OCI-LY1 (cell line): ENCODE measurements around the gene PRR33.

Experiments
- H2AFZ ChIP-seq: fragments of 200-600 bp; sonication (generic), shearing (Covaris generic); 2 replicates; pipeline ENCODE4 v1.6.0; 2014; ENCODE audit warnings: antibody characterized with exemption, mild to moderate bottlenecking, low read length
- H3F3A ChIP-seq: fragments of 200-600 bp; sonication (generic), shearing (Covaris generic); 2 replicates; pipeline ENCODE4 v1.6.0; 2014; ENCODE audit warnings: mild to moderate bottlenecking, antibody characterized with exemption, low read length, moderate library complexity; ENCODE audit not compliant: insufficient read depth
- H3K27ac ChIP-seq: fragments of 200-600 bp; sonication (generic); 2 replicates; pipeline ENCODE4 v1.5.1; 2014; ENCODE audit warnings: low read length, mixed run types, mild to moderate bottlenecking, low read depth; ENCODE audit not compliant: poor library complexity, severe bottlenecking
- H3K27me3 ChIP-seq: fragments of 200-600 bp; sonication (generic); 2 replicates; pipeline ENCODE4 v1.6.0; 2014; ENCODE audit warnings: antibody characterized with exemption, mild to moderate bottlenecking, low read length, moderate library complexity; ENCODE audit not compliant: insufficient read depth
- H3K36me3 ChIP-seq: fragments of 200-600 bp; sonication (generic); 2 replicates; pipeline ENCODE4 v1.6.1; 2014; ENCODE audit warnings: mild to moderate bottlenecking, antibody characterized with exemption, low read length, moderate library complexity, mixed read lengths; ENCODE audit not compliant: insufficient read depth
- H3K4me1 ChIP-seq: fragments of 200-600 bp; sonication (generic); 2 replicates; pipeline ENCODE4 v1.5.1; 2014; ENCODE audit warnings: mild to moderate bottlenecking, low read length, moderate library complexity; ENCODE audit not compliant: insufficient read depth, severe bottlenecking
- H3K4me2 ChIP-seq: fragments of 200-600 bp; sonication (generic), shearing (Covaris generic); 2 replicates; pipeline ENCODE4 v1.6.1; 2014; ENCODE audit warnings: low read length
- H3K4me3 ChIP-seq: fragments of 200-600 bp; sonication (generic); 2 replicates; pipeline ENCODE4 v1.5.1; 2014; ENCODE audit warnings: low read length, low read depth, mild to moderate bottlenecking, mixed read lengths; ENCODE audit not compliant: poor library complexity, severe bottlenecking
- H3K79me2 ChIP-seq: fragments of 200-600 bp; shearing (Covaris generic); 2 replicates; pipeline ENCODE4 v1.6.1; 2016; ENCODE audit warnings: mixed run types, low read length, mixed read lengths; ENCODE audit not compliant: insufficient read depth
- H3K9ac ChIP-seq: fragments of 200-600 bp; sonication (generic), shearing (Covaris generic); 2 replicates; pipeline ENCODE4 v1.6.1; 2014; ENCODE audit warnings: mild to moderate bottlenecking, low read length, mixed read lengths
- H3K9me2 ChIP-seq: fragments of 200-600 bp; sonication (generic), shearing (Covaris generic); 2 replicates; pipeline ENCODE4 v1.6.1; 2014; ENCODE audit warnings: low read depth, mild to moderate bottlenecking, low read length, mixed read lengths
- H3K9me3 ChIP-seq: fragments of 200-600 bp; shearing (Covaris generic); 2 replicates; pipeline ENCODE4 v1.6.1; 2014; ENCODE audit warnings: low read length, mixed read lengths
- H4K20me1 ChIP-seq: fragments of 200-600 bp; sonication (generic), shearing (Covaris generic); 2 replicates; pipeline ENCODE4 v1.6.0; 2016; ENCODE audit warnings: mild to moderate bottlenecking, low read length; ENCODE audit not compliant: insufficient read depth
- EZH2 ChIP-seq: fragments of 200-600 bp; sonication (generic), shearing (Covaris generic); IDR thresholded peaks from 2 replicates; pipeline ENCODE4 v1.8.0; 2017; ENCODE audit warnings: borderline replicate concordance, mixed run types, mild to moderate bottlenecking, antibody characterized with exemption, low read length, moderate library complexity, mixed read lengths
- TF ChIP-seq, protein P1 (sequence below): fragments of 200-600 bp; sonication (generic), shearing (Covaris generic); IDR thresholded peaks from 2 replicates; pipeline ENCODE4 v1.5.1; 2017; ENCODE audit warnings: mild to moderate bottlenecking, antibody characterized with exemption, low read length, moderate library complexity, mixed read lengths

Gene PRR33

DNA sequence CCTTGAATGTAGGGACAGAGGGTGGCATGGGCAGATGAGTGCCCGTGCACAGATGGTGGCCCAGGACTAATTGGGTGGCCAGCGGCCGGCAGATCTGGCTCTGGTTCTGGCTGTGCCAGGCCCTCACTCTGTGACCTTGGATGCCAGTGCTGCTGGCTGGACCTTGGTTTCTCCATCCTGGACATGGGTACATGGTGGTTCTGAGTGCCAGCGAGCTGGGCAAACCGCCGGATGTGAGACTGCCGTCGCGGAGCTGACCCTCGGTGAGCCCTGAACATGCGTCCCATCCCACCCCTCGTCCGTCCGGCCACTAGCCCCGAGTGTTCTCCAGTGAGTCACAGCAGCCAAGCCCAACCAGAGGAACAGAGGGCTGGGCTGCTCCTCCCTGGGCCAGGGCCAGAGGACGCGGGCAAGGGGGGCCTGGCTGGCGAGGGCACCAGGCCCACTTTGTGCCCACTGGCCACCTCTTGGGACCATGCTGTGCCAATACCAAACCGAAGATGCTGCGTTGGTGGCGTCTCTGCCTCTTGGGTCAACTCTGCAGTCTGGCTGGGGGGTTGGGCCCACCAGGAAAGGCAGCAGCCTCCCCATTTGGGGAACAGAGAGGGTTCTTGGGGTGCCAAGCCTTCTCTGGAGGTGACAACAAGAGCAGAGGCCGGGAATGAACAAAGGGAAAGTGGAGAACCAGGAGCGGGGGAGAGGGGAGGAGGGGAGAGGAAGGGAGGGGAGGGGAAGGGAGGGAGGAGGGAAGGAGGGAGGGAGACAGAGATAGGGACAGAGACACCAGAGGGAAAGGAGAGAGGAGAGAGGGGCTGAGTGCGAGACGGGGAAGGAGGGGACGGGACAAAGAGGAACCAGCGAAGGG is 28.1 kb downstream of the PRR33 start:
- Histone ChIP-seq H4K20me1 (no peaks in the 10 kb centered on the region; the same call in 1 of the 2 replicates), H3K79me2 (no peaks in the 10 kb centered on the region; the same call in 1 of the 2 replicates), H3K27me3 (no peaks in the 10 kb centered on the region), H3K4me3 (no peak overlapping the region), H3K36me3 (peaks cover 67% of the 10 kb centered on the region), H3F3A (no peaks in the 10 kb centered on the region), H3K9me3 (no peaks in the 10 kb centered on the region), H3K4me1 (peaks cover 13% of the 10 kb centered on the region), H3K9me2 (no peaks in the 10 kb centered on the region), H3K4me2 (no peak overlapping the region), H3K9ac (no peak overlapping the region), H2AFZ (no peak overlapping the region), H3K27ac (no peak overlapping the region)
- no peak for TF ChIP-seq EZH2
- TF ChIP-seq, protein P1, sequence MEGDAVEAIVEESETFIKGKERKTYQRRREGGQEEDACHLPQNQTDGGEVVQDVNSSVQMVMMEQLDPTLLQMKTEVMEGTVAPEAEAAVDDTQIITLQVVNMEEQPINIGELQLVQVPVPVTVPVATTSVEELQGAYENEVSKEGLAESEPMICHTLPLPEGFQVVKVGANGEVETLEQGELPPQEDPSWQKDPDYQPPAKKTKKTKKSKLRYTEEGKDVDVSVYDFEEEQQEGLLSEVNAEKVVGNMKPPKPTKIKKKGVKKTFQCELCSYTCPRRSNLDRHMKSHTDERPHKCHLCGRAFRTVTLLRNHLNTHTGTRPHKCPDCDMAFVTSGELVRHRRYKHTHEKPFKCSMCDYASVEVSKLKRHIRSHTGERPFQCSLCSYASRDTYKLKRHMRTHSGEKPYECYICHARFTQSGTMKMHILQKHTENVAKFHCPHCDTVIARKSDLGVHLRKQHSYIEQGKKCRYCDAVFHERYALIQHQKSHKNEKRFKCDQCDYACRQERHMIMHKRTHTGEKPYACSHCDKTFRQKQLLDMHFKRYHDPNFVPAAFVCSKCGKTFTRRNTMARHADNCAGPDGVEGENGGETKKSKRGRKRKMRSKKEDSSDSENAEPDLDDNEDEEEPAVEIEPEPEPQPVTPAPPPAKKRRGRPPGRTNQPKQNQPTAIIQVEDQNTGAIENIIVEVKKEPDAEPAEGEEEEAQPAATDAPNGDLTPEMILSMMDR = no peak

DNA sequence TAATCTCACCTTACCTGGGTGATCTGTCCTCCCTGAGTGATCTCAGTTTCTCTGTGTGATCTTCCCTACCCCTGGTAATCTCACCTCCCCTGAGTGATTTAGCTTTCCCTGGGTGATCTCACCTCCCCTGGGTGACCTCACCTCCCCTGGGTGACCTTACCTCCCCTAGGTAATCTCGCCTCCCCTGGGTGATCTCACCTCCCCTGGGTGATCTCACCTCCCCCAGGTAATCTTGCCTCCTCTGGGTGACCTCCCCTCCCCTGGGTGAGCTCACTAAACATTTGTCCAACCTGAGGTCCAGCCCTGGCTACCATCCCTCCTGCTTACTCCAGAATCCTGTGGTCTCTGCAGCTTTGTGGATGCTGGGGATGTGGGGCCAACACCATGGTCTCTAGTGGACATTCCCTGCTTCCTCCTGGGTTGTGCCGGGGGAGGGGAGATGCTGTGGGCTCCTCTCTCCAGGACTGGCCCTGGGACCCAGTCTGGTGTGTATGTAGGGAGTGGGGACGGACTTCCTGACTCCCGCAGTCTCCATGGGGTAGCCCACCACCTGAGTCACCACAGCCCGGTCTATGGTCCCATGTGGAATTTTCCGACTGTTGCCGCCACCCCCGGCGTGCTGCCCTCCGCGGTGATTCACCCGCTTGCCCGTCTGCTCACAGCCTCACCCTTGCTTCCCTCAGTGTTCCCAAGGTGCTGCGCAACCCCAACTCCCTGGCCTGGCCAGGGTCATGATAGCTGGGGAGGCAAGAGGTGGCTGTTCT is 28.9 kb downstream of the PRR33 start:
- H3K9me3 ChIP-seq = no peaks in the 10 kb centered on the region
- H3F3A ChIP-seq = no peaks in the 10 kb centered on the region
- peaks cover 71% of the 10 kb centered on the region for H3K36me3 ChIP-seq
- H3K9me2 ChIP-seq = no peaks in the 10 kb centered on the region
- H3K27me3 ChIP-seq = no peaks in the 10 kb centered on the region
- H4K20me1 ChIP-seq = no peaks in the 10 kb centered on the region; the same call in 1 of the 2 replicates
- H3K79me2 ChIP-seq = no peaks in the 10 kb centered on the region; the same call in 1 of the 2 replicates
- no peak overlapping the region for H3K4me2 ChIP-seq
- no peak overlapping the region for H2AFZ ChIP-seq
- peaks cover 5% of the 10 kb centered on the region for H3K4me1 ChIP-seq
- no peak overlapping the region for H3K9ac ChIP-seq
- no peak overlapping the region for H3K4me3 ChIP-seq
- no peak overlapping the region for H3K27ac ChIP-seq
- no peak for TF ChIP-seq EZH2
- TF ChIP-seq, protein P1 = no peak

DNA sequence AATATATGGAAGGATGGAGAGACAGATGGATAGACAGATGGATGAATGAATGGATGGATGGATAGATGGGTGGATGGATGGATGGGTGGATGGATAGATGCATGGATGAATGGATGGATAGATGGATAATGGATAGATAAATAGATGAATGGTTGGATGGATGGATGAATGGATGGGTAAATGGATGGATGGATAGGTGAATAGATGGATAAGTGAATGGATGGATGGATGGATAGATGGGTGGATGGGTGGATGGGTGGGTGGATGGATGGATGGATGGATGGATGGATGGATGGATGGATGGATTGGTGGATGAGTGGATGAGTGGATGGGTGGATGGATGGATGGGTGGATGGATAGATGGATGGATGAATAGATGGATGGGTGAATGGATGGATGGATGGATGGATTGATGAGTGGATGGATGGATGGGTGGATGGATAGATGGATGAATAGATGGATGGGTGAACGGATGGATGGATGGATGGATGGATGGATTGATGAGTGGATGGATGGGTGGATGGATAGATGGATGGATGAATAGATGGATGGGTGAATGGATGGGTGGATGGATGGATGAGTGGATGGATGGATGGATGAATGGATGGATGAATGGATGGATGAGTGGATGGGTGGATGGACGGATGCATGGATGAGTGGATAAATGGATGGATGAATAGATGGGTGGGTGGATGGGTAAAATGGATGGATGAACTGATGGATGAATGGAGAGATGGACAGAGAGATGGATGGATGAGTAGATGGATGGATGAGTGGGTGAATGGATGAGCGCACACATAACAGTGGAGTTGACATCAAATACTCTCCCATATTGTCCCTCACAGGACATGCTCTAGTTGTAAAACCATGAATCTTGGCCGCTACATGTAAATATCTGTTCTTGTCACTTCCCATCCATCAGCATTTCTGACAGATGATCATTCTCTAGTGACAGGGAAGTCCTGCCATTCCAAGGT is 30.0 kb downstream of the PRR33 start:
- TF ChIP-seq EZH2 = no peak
- TF ChIP-seq, protein P1 = no peak
- no peak overlapping the region for H3K4me3 ChIP-seq
- no peaks in the 10 kb centered on the region for H3K4me1 ChIP-seq
- no peaks in the 10 kb centered on the region for H3K27me3 ChIP-seq
- no peaks in the 10 kb centered on the region for H3K9me2 ChIP-seq
- H2AFZ ChIP-seq = no peak overlapping the region
- H3K27ac ChIP-seq = no peak overlapping the region
- H3K36me3 ChIP-seq = peaks cover 67% of the 10 kb centered on the region
- H3K4me2 ChIP-seq = no peak overlapping the region
- no peaks in the 10 kb centered on the region for H3K9me3 ChIP-seq
- no peaks in the 10 kb centered on the region; the same call in 1 of the 2 replicates for H3K79me2 ChIP-seq
- no peaks in the 10 kb centered on the region for H3F3A ChIP-seq
- H4K20me1 ChIP-seq = no peaks in the 10 kb centered on the region; the same call in 1 of the 2 replicates
- H3K9ac ChIP-seq = no peak overlapping the region
